Activated naive CD8-positive, alpha-beta T cell treated with anti-CD3 and anti-CD28 coated beads, Interleukin-2, amount 50 U/mL, for 16 hours (primary cell): ENCODE data around the gene ADAM12.

Experiments
- DNase-seq: peaks from one replicate; pipeline ENCODE4 v3.0.0-alpha.2; 2020; ENCODE audit warnings: low read depth, low spot score

ADAM12 gene

GRCh38 chr10:126114884-126115555 is 273.3 kb downstream of the ADAM12 start:
- DNase-seq: no peak

GRCh38 chr10:126111516-126111915 is 276.8 kb downstream of the ADAM12 start:
- DNase-seq: no peak

- DNase-seq: no peak
These were observed 277.6 kb downstream of the ADAM12 start for GRCh38 chr10:126110489-126111180.

- no peak for DNase-seq
These were observed 278.4 kb downstream of the ADAM12 start for GRCh38 chr10:126109893-126110292.

- no peak for DNase-seq
These were observed 279.6 kb downstream of the ADAM12 start for GRCh38 chr10:126108693-126109092.

GRCh38 chr10:126104767-126105166 is 283.5 kb downstream of the ADAM12 start:
- no peak for DNase-seq

- DNase-seq: no peak
These were observed 285.6 kb downstream of the ADAM12 start for GRCh38 chr10:126102636-126103035.

- no peak for DNase-seq
These were observed 286.5 kb downstream of the ADAM12 start for GRCh38 chr10:126101736-126102135.

- DNase-seq: no peak
These were observed 287.0 kb downstream of the ADAM12 start for GRCh38 chr10:126101325-126101724.

- no peak for DNase-seq
These were observed 288.9 kb downstream of the ADAM12 start for GRCh38 chr10:126099366-126099765.

- no peak for DNase-seq
These were observed 290.1 kb downstream of the ADAM12 start for GRCh38 chr10:126098226-126098581.

- no peak for DNase-seq
These were observed 290.6 kb downstream of the ADAM12 start for GRCh38 chr10:126097558-126098225.

GRCh38 chr10:126094537-126094936 is 293.7 kb downstream of the ADAM12 start:
- no peak for DNase-seq

- no peak for DNase-seq
These were observed 295.7 kb downstream of the ADAM12 start for GRCh38 chr10:126092366-126093215.

- no peak for DNase-seq
These were observed 297.2 kb downstream of the ADAM12 start for GRCh38 chr10:126090911-126091728.

- DNase-seq: no peak
These were observed 297.8 kb downstream of the ADAM12 start for GRCh38 chr10:126090443-126090842.

GRCh38 chr10:126087796-126088505 is 300.3 kb downstream of the ADAM12 start:
- no peak for DNase-seq

- no peak for DNase-seq
These were observed 301.1 kb downstream of the ADAM12 start for GRCh38 chr10:126087153-126087680.

- no peak for DNase-seq
These were observed 302.5 kb downstream of the ADAM12 start for GRCh38 chr10:126085806-126086205.

- DNase-seq: no peak
These were observed 303.9 kb downstream of the ADAM12 start for GRCh38 chr10:126084369-126084768.
